ENCODE measurements around the gene B9D2.
A peak's percentile ranks its signal among the peaks of the same experiment; 100 is the strongest.

DNA sequence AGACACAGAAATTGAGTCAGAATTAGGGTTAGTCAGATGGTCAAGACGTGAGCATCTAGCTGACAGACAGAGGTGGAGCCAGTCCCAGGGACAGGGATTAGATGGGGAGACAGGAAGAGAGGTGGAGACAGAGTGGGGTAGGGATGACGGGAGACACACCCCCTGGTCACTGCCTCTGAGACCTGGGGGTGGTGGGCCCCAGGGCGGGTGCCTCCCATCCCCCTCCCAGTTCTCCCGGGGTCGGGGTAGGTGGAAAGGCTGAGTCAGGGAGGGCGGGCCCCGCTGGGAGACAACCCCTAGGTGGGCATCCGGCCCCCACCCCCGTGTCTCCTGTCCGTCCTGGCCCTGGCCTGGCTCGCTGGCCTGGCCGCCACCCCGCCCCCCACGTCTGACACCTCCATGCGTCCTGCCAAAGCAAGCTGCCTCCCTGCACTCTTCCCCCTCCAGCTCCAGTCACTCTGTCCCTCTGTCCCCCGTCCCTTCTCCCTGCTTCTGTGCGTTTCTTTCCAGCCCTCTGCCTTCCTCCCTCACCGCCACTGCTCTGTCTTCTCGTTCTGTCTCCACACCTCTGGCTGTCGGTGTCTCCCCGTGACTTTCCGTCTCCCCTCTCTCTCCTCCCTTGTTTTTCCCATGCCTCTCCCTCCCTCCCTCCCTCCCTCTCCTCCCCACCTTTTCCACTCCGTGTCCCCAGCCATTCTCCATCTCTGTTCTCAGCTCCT, 38.9 kb downstream of the B9D2 start:
- peak in 2 of 3 donors; percentile 16 for TF ChIP-seq POLR2A (IDR thresholded peaks at IDR 0.05)
- TF ChIP-seq, protein P1, sequence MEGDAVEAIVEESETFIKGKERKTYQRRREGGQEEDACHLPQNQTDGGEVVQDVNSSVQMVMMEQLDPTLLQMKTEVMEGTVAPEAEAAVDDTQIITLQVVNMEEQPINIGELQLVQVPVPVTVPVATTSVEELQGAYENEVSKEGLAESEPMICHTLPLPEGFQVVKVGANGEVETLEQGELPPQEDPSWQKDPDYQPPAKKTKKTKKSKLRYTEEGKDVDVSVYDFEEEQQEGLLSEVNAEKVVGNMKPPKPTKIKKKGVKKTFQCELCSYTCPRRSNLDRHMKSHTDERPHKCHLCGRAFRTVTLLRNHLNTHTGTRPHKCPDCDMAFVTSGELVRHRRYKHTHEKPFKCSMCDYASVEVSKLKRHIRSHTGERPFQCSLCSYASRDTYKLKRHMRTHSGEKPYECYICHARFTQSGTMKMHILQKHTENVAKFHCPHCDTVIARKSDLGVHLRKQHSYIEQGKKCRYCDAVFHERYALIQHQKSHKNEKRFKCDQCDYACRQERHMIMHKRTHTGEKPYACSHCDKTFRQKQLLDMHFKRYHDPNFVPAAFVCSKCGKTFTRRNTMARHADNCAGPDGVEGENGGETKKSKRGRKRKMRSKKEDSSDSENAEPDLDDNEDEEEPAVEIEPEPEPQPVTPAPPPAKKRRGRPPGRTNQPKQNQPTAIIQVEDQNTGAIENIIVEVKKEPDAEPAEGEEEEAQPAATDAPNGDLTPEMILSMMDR (IDR thresholded peaks at IDR 0.05), result no peak
